Smooth muscle cell (in vitro differentiated cells): Measurements from ENCODE around the gene BMPER. TPM values are rescaled to one million over a fixed set of nuclear protein-coding genes. Genes with fewer than 3 reads are reported as not detected.
A peak's percentile ranks its signal among the peaks of the same experiment; 100 is the strongest.

ENCODE experiments used
- DNase-seq: peaks from one replicate; lab custom pipeline; 2025; ENCODE audit not compliant: unreplicated experiment; lab: John Stamatoyannopoulos, UW
- H2AFZ ChIP-seq: fragments of 200-600 bp; sonication (generic); 2 replicates; pipeline ENCODE4 v1.6.0; 2016; ENCODE audit warnings: antibody characterized with exemption, low read depth, mild to moderate bottlenecking
- H3F3A ChIP-seq: fragments of 200-600 bp; sonication (generic); 2 replicates; pipeline ENCODE4 v1.6.0; 2017; ENCODE audit warnings: antibody characterized with exemption, low read depth
- H3K27ac ChIP-seq: fragments of 200-600 bp; sonication (generic); 2 replicates; pipeline ENCODE4 v1.5.1; 2016; ENCODE audit warnings: low read depth, mild to moderate bottlenecking
- H3K27me3 ChIP-seq: fragments of 200-600 bp; sonication (generic); 2 replicates; pipeline ENCODE4 v1.6.1; 2016; ENCODE audit warnings: low read depth, mild to moderate bottlenecking
- H3K36me3 ChIP-seq: fragments of 200-600 bp; sonication (generic); 2 replicates; pipeline ENCODE4 v1.5.1; 2016; ENCODE audit warnings: low read depth
- H3K4me1 ChIP-seq: fragments of 200-600 bp; sonication (generic); 2 replicates; pipeline ENCODE4 v1.5.1; 2016; ENCODE audit warnings: low read depth
- H3K4me2 ChIP-seq: fragments of 200-600 bp; sonication (generic); 2 replicates; pipeline ENCODE4 v1.6.0; 2016; ENCODE audit warnings: mild to moderate bottlenecking
- H3K4me3 ChIP-seq: fragments of 200-600 bp; sonication (generic); 2 replicates; pipeline ENCODE4 v1.5.1; 2016; ENCODE audit warnings: mild to moderate bottlenecking
- H3K79me2 ChIP-seq: fragments of 200-600 bp; sonication (generic); 2 replicates; pipeline ENCODE4 v1.6.0; 2016; ENCODE audit warnings: low read depth, mild to moderate bottlenecking
- H3K9ac ChIP-seq: fragments of 200-600 bp; sonication (generic); 2 replicates; pipeline ENCODE4 v1.6.0; 2016; ENCODE audit warnings: low read depth
- H3K9me3 ChIP-seq: fragments of 200-600 bp; sonication (generic); replicated peaks from 2 replicates; pipeline ENCODE4 v1.5.1; 2016; ENCODE audit warnings: low read depth
- H4K20me1 ChIP-seq: fragments of 200-600 bp; sonication (generic); 2 replicates; pipeline ENCODE4 v1.6.0; 2016; ENCODE audit warnings: low read depth
- CTCF ChIP-seq: fragments of 200-600 bp; sonication (generic); IDR thresholded peaks from 2 replicates; pipeline ENCODE4 v1.5.1; 2017; ENCODE audit warnings: borderline replicate concordance, mild to moderate bottlenecking, antibody characterized with exemption; ENCODE audit not compliant: insufficient read depth, poor library complexity, severe bottlenecking
- WGBS: methylation state at CpG from one replicate; pipeline ENCODE4 v1.1.7; 2016; ENCODE audit warnings: low lambda C conversion rate; 5-methylcytosine and 5-hydroxymethylcytosine counted together
- polyA plus RNA-seq: library from polyadenylated mRNA; unstranded; fragments of >200 nt; fragmentation: Nextera tagmentation; extraction: Ambion mirVana; gene quantifications from 2 replicates; pipeline ENCODE4 v1.2.1, GENCODE V29; 2016
- total RNA-seq: library from RNA; depleted of rRNA; stranded (reverse); fragments of >200 nt; gene quantifications from 2 replicates; pipeline ENCODE4 v1.2.3, GENCODE V29; 2014

Gene BMPER
- total and polyA plus RNA-seq, 2 experiments from 2014 or later: 3.0 to 21.9 TPM

- 94% methylated on average over 6 of the region's 6 CpGs for WGBS
- DNase-seq: no peak
- Histone ChIP-seq H3K4me3 (no peak overlapping the region), H3K9ac (no peak overlapping the region), H3K9me3 (no peaks in the 10 kb centered on the region), H3K27ac (no peak overlapping the region), H3K79me2 (no peaks in the 10 kb centered on the region), H3K27me3 (no peaks in the 10 kb centered on the region), H3K4me2 (no peak overlapping the region), H4K20me1 (no peaks in the 10 kb centered on the region), H2AFZ (no peak overlapping the region), H3K4me1 (no peaks in the 10 kb centered on the region), H3F3A (no peaks in the 10 kb centered on the region), H3K36me3 (no peaks in the 10 kb centered on the region)
- no peak for TF ChIP-seq CTCF
Observed at GRCh38 chr7:33941418-33941817, 36.1 kb downstream of the BMPER start.

GRCh38 chr7:33946094-33946699 lies 40.9 kb downstream of the BMPER start:
- no peaks in the 10 kb centered on the region for H3K4me1 ChIP-seq
- no peak overlapping the region for H3K9ac ChIP-seq
- H3K27me3 ChIP-seq: no peaks in the 10 kb centered on the region
- H2AFZ ChIP-seq: no peak overlapping the region
- H3K36me3 ChIP-seq: no peaks in the 10 kb centered on the region
- no peaks in the 10 kb centered on the region for H3F3A ChIP-seq
- no peaks in the 10 kb centered on the region for H3K79me2 ChIP-seq
- TF ChIP-seq CTCF: no peak
- no peak for DNase-seq
- no peaks in the 10 kb centered on the region for H4K20me1 ChIP-seq
- no peak overlapping the region for H3K4me2 ChIP-seq
- no peaks in the 10 kb centered on the region for H3K9me3 ChIP-seq
- no peak overlapping the region for H3K4me3 ChIP-seq
- WGBS: 49% methylated on average over 3 of the region's 3 CpGs
- H3K27ac ChIP-seq: no peak overlapping the region

- Histone ChIP-seq H3K4me3 (no peak overlapping the region), H3K4me2 (no peak overlapping the region), H3K36me3 (no peaks in the 10 kb centered on the region), H3K9me3 (no peaks in the 10 kb centered on the region), H2AFZ (no peak overlapping the region), H3K4me1 (no peaks in the 10 kb centered on the region), H3K27me3 (no peaks in the 10 kb centered on the region), H3F3A (no peaks in the 10 kb centered on the region), H3K9ac (no peak overlapping the region), H4K20me1 (no peaks in the 10 kb centered on the region), H3K27ac (no peak overlapping the region), H3K79me2 (no peaks in the 10 kb centered on the region)
- no peak for TF ChIP-seq CTCF
- 82% methylated on average over 5 of the region's 5 CpGs for WGBS
- DNase-seq: no peak
Observed at GRCh38 chr7:33950047-33950714, 44.8 kb downstream of the BMPER start.

GRCh38 chr7:33952824-33953223 lies 47.5 kb downstream of the BMPER start:
- Histone ChIP-seq H3K4me1 (no peaks in the 10 kb centered on the region), H3F3A (no peaks in the 10 kb centered on the region), H3K4me2 (peak overlapping the region; percentile 3), H3K27me3 (no peaks in the 10 kb centered on the region), H3K27ac (peak overlapping the region; percentile 37), H2AFZ (no peak overlapping the region), H3K4me3 (no peak overlapping the region), H3K36me3 (no peaks in the 10 kb centered on the region), H4K20me1 (no peaks in the 10 kb centered on the region), H3K9me3 (no peaks in the 10 kb centered on the region), H3K79me2 (no peaks in the 10 kb centered on the region), H3K9ac (no peak overlapping the region)
- WGBS: 57% methylated on average over 3 of the region's 3 CpGs
- TF ChIP-seq CTCF: no peak
- DNase-seq: no peak
